Renal cortical epithelial cell (primary cell): ENCODE results near the gene STPG1. TPM values are rescaled to one million over a fixed set of nuclear protein-coding genes. Genes with fewer than 3 reads are reported as not detected.

Experiments used
- DNase-seq: peaks from one replicate; pipeline ENCODE4 v3.0.0-alpha.2; 2011; ENCODE audit warnings: low read depth
- total RNA-seq: library from RNA; depleted of rRNA; stranded (reverse); fragments of >200 nt; gene quantifications from 2 replicates; pipeline ENCODE4 v1.2.3, GENCODE V29; 2014

The STPG1 gene
- total RNA-seq, 1 donor from 2014 or later = 9.9 TPM

DNA sequence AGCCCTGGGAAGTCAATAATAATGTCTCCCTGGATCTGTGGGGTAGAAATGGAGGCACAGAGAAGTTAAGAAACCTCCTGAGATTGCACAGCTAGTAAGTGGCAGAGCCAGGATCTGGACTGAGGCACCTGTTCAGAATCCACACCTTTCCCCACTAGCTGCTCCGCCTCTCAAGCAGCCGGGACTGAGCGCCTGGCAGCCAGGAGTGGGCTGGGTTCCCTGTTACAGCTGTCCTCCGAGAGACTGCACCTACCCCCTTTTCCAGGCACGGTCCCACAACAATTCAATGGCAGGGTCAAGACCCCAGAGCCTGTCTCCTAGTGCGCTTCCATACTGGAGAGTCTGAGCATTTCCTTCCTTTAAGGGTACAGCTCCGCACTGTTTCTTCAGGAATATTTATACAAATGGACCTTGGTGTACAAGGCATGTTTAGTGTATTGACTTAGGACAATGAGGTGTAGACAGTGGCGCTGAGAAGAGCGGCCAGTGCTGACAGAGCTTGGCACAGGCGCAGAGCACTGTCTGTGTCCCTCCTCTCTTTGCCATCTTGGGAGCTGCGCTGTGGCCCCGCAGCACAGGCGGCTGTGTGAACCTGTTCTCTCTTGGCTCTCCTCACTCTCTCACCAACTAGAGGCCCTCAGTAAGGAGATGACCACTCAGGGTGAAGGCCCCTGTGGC is 70.0 kb downstream of the STPG1 start:
- no peak for DNase-seq

DNA sequence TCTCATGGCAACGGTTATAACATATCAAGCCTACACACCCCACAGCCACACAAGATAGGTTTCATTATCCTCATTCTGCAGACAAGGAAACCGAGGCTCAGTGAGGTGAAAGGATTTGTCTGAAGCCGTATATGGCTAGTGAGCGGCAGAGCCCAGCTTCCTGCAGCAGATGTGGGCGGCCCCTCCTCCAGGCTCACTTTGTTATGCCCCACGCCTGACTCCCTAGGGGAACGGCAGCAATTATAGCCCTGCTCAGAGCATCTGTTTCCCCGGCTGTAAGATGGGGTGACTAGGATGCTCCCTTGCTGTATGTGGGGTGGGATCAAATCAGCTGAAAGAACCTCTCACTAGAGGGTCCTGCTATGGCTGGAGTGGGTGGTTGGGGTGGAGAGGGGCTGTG is 72.3 kb downstream of the STPG1 start:
- DNase-seq = no peak

- DNase-seq = no peak
These were observed 72.8 kb downstream of the STPG1 start for GRCh38 chr1:24340770-24341169.

DNA sequence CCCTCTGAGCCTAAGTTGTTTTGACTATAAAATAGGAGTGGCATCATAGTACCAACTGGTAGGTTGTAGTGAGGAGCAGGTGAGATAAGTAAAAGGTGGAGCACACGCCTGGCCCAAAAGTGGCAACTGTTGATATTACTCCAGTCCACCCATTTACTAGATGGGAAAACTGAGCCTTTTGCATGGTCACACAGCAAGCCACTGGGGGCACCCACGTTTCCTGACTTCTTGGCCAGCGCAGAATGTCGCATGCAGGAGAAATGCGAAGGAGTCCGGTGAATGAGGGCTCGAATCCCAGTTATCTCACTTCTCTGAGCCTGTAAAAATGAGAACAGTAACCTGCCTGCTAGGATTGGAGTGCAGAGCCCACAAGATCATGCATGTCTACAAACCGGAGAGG is 73.6 kb downstream of the STPG1 start:
- DNase-seq = no peak

- no peak for DNase-seq
These were observed 75.1 kb downstream of the STPG1 start for GRCh38 chr1:24338447-24338846.

DNA sequence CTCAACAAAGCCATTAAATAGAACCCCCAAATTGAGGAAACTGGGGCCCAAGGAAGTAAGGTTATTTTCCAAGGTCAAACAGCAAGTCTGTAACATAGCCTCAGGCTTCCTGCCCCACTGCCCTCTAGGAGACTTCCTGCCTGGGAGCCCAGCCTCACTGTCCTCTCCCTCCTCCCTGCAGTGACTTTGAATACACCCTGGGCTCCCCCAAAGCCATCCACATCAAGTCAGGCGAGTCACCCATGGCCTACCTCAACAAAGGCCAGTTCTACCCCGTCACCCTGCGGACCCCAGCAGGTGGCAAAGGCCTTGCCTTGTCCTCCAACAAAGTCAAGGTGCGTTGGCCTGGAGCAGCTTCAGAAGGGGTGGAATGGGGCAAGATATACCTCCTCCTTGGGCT is 76.1 kb downstream of the STPG1 start:
- DNase-seq = no peak

DNA sequence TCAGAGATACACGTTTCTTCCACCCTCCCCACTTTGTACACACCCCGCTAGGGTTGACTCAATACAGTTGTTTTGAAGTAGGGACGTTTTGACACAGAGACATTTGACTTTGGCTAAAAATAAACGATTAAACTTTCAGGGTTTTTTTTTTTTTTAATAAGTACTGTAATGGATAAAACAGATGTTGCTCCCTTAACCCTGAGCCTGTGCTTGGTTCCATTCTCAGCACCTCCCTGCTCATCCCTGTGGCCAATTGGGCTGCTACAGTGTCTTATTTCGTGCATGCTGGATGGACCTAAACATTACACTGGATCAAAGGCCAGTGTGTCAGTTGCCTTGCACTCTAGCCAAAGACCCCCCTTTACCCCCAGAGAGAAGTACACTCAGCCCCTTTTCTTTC is 77.5 kb downstream of the STPG1 start:
- no peak for DNase-seq

- no peak for DNase-seq
These were observed 81.5 kb downstream of the STPG1 start for GRCh38 chr1:24331961-24332673.

DNA sequence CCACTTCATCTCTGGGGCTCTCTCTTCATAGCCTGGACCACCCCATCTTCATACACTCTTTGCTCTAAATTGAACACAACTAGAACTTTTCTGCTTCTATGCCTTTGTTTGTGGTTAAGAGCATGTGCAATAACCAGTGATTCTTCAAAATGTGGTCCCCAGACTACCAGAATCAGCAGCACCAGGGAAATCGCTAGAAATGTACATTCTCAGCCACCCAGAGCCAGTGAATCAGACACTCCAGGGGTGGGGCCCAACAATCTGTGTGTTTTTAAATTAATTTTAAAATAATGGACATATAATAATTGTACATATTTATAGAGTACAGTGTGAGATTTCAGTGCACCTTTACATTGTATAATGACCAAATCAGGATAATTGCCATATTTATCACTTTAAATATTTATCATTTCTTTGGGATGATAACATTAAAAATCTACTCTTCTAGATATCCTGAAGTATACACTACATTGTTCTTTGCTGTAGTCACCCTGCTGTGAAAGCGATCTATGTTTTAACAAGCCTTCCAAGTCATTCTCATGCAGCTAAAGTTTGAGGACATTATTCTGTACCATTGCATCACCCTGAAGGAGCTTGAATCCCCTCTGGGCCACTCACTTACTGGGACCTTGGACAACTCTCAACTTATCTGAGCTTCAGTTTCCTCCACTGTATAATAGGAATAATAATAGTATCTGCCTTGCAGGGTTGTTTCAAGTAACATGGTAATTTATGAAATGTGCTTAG is 83.6 kb downstream of the STPG1 start:
- DNase-seq = no peak

GRCh38 chr1:24329331-24329730 is 84.3 kb downstream of the STPG1 start:
- no peak for DNase-seq

DNA sequence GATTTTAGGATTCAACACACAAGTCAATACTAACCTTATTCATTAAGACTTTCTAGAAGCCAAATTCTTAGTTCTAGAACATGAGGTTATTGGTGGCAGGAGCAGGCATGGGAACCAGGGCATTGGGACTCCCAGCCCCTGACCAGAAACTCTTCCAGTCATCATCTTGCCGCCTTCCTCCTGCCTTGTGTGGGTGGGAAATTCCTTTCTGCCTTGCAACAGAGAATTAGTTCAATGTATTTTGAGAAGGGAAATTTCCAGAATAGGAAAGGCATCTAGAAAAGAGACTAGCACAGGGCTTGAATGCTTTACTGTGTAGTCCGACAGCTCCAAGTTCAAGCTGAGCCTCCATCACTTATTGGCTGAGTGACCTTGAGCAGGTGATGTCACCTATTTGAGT is 85.7 kb downstream of the STPG1 start:
- peak; percentile 59 for DNase-seq

- no peak for DNase-seq
These were observed 86.1 kb downstream of the STPG1 start for GRCh38 chr1:24327486-24327885.

DNA sequence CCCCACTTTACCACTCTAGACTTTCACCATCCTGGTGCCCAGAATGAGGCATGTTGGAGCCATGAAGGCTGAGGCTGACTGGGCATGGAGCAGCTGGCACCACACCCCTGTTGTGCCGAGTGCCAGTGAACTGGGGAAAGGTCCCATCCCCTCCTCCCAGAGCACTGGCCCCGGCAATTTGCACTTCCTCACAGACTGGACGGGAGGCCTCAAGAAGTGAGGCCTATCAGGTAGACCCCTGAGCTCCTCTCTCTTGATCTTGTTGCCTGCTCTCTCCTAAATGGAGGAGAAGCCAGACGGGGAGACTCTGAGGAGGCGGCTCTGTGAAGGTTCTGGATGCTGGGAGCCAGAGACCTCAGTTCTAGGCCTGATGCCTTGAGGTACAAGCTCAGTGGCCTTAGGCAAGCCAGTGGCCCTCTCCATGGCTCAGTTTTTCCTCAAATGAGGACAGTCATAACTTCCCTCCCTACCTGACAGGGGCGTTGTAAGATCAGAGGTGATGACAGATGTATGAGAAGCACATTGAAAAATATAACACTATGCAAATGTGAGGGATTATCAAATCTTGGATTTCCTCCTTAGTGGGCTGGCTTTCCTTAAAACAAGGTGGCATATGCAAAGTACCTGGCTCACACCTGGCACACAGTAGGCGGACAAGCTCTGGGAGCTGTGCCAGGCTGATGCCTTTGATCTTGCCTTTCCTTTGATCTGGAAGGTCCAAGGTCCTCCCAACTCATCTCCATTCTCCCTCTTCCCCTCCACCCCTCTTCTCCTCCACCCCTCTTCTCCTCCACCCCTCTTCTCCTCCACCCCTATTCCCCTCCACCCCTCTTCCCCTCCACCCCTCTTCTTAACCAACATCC is 87.8 kb downstream of the STPG1 start:
- DNase-seq = no peak

DNA sequence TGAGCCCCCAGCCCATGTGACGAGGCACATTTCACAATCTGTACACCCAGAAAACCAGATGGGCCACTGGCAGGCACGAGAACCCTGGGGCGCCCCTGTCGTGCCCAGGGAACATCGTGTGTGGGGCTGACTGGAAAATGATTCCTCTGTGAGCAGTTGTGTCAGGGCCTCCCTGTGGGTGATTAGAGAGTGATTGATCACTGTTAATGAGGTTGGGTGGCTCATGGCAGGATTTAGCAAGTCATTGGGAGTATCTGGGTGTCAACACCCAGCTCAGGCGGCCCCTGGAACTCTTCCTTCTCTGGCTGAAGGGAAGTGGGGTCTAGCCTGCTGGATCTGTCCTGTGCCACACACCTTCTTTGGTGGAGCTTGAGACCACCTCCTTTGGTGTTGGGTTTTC is 88.7 kb downstream of the STPG1 start:
- DNase-seq = no peak

DNA sequence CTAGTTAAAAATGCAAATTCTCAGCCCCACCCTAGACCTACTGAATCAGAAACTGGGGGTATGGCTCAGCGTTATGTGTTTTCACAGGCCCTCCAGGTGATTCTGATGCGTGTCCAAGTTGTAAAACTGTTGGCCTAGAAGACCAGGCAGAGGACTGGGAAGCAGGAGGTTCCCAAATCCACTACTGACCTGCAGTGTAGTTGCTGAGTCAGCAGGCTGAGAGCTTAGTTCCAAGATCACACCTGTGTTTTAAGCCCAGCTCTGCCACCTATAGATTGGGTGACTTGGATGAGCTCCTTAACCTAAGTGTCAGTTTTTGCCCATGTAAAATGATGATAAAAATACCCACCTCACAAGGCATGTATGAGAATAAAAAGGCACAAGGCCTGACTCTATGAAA is 90.3 kb downstream of the STPG1 start:
- DNase-seq = peak; percentile 48

DNA sequence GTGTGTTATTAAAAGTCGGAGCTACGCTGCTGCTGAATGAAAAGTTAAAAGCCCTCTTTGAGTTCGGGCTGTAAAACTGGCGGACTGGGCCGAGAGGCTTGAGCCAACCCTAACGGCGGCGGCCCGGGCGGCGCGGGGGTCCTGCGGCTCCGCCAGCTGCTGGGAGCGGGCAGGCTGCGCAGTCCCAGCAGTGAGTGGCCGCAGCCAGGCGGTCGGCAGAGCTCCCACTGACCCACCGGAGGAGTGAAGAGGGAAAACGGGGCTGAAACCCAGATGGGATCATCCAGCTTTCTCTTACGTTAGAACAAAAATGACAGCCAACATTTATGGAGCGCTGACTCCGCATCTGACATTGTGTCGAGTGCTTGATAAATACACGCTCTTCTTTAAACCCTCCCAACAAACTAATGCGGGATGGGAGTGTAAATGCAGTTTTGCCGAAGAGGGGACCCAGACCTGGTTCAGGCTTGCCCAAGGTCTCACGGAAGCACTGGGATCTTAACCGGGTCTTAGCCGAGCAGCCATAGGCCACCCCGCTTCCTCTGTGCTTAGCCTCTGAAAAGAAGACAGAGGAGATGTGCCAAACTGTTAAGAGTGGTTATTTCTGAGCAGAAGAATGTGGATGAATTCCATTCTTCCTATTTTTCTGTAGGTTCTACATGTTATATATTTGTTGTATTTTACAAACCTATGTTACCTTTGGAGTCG is 91.0 kb downstream of the STPG1 start:
- no peak for DNase-seq

GRCh38 chr1:24321697-24322469 is 91.7 kb downstream of the STPG1 start:
- DNase-seq = peak; percentile 88

- no peak for DNase-seq
These were observed 92.5 kb downstream of the STPG1 start for GRCh38 chr1:24321126-24321525.

GRCh38 chr1:24319962-24320361 is 93.6 kb downstream of the STPG1 start:
- DNase-seq = no peak

DNA sequence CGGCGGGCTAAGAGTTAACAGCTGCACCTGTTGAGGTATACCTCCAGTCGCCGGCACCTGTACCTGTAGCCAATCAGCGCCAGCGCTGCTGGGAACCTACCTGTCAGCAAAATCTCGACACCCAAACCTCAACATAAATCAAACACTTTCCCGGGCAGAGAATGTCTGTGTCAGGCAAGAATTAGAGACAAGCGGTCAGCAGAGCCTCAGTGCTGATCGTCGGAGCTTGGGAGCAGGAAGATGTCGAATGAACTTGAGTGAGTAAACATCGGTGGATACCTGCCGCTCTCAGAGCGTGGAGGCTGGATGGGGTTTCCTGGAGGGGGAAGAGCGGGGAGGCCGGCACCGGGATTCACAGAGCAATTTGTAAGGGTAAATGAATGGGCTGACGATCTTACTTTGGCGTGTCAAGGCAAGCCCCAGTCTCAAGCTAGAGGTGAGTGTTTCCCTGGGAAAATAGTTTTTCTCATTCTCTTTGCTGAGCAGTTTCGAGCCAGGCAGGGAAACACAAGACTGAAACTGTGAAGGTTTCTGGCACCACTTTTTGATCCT is 94.2 kb downstream of the STPG1 start, which contains the start of gene GRHL3:
Gene GRHL3 (plus strand): TSS at position 46 of the 552 bp plus-strand sequence. CDS start 195 bp downstream, at position 241.
- peak; percentile 64 for DNase-seq
